NCI-H1694 (cell line): Measurements from ENCODE around the gene SC5D.

Experiments used
- DNase-seq: peaks from one replicate; lab custom pipeline; 2025; lab: John Stamatoyannopoulos, UW

SC5D gene

GRCh38 chr11:121292495-121293287, at the start of gene SC5D:
Gene SC5D, plus strand, starts transcription at chr11:121292771. Its CDS starts 10,605 bp downstream, at chr11:121303376.
- DNase-seq = peak; percentile 33

GRCh38 chr11:121244884-121245283, 47.7 kb upstream of the SC5D start:
- DNase-seq = no peak

GRCh38 chr11:121246021-121246768, 46.4 kb upstream of the SC5D start:
- no peak for DNase-seq

- DNase-seq = no peak
Observed at GRCh38 chr11:121246769-121247035, 45.9 kb upstream of the SC5D start.

- DNase-seq = no peak
Observed at GRCh38 chr11:121248496-121248895, 44.1 kb upstream of the SC5D start.

GRCh38 chr11:121249039-121249663, 43.4 kb upstream of the SC5D start:
- DNase-seq = no peak

GRCh38 chr11:121250843-121251242, 41.7 kb upstream of the SC5D start:
- DNase-seq = no peak

- DNase-seq = no peak
Observed at GRCh38 chr11:121253951-121254350, 38.6 kb upstream of the SC5D start.

- DNase-seq = no peak
Observed at GRCh38 chr11:121254756-121255155, 37.8 kb upstream of the SC5D start.

GRCh38 chr11:121255473-121256125, 37.0 kb upstream of the SC5D start:
- DNase-seq = no peak

GRCh38 chr11:121257289-121257688, 35.3 kb upstream of the SC5D start:
- no peak for DNase-seq

GRCh38 chr11:121257976-121258375, 34.6 kb upstream of the SC5D start:
- no peak for DNase-seq

GRCh38 chr11:121265586-121265985, 27.0 kb upstream of the SC5D start:
- no peak for DNase-seq

- DNase-seq = no peak
Observed at GRCh38 chr11:121268581-121268980, 24.0 kb upstream of the SC5D start.

GRCh38 chr11:121270001-121270678, 22.4 kb upstream of the SC5D start:
- no peak for DNase-seq

GRCh38 chr11:121274332-121274991, 18.1 kb upstream of the SC5D start:
- no peak for DNase-seq

GRCh38 chr11:121281698-121282097, 10.9 kb upstream of the SC5D start:
- no peak for DNase-seq

- DNase-seq = no peak
Observed at GRCh38 chr11:121282386-121282785, 10.2 kb upstream of the SC5D start.

GRCh38 chr11:121282886-121283502, 9.6 kb upstream of the SC5D start:
- no peak for DNase-seq

GRCh38 chr11:121291319-121291718, 1.3 kb upstream of the SC5D start:
- no peak for DNase-seq

- DNase-seq = no peak
Observed at GRCh38 chr11:121291896-121292494, 576 bp upstream of the SC5D start.
